GM10266 (cell line): ENCODE results near the gene WDR72.
"Not testable (repeated sequence)": the region's sequence is repeated elsewhere in the genome, so short reads cannot be mapped to it uniquely, and the experiment has no call there.

ENCODE experiments used
- DNase-seq: peaks from one replicate; pipeline ENCODE4 v3.0.0; 2012; ENCODE audit errors: extremely low spot score
- CTCF ChIP-seq: IDR thresholded peaks from 2 replicates; pipeline ENCODE4 v1.5.1; 2012; ENCODE audit warnings: mild to moderate bottlenecking, low read depth; ENCODE audit not compliant: control insufficient read depth, insufficient read depth; ENCODE audit errors: missing control alignments

The WDR72 gene

GRCh38 chr15:53558384-53558783, 201.1 kb downstream of the WDR72 start:
- no peak for TF ChIP-seq CTCF
- no peak for DNase-seq

- TF ChIP-seq CTCF, result no peak
- no peak for DNase-seq
Observed at GRCh38 chr15:53555226-53555625, 204.2 kb downstream of the WDR72 start.

GRCh38 chr15:53549697-53550305, 209.7 kb downstream of the WDR72 start:
- no peak for DNase-seq

GRCh38 chr15:53548236-53548635, 211.2 kb downstream of the WDR72 start:
- TF ChIP-seq CTCF, result no peak
- DNase-seq, result no peak

More at GRCh38 chr15:53549697-53550305, 209.7 kb downstream of the WDR72 start:
- TF ChIP-seq CTCF, result no peak

GRCh38 chr15:53540626-53541300, 218.7 kb downstream of the WDR72 start:
- DNase-seq, result not testable (repeated sequence)

- no peak for DNase-seq
- TF ChIP-seq CTCF, result no peak
Observed at GRCh38 chr15:53539878-53540277, 219.6 kb downstream of the WDR72 start.

GRCh38 chr15:53536479-53537120, 222.9 kb downstream of the WDR72 start:
- DNase-seq, result no peak
- no peak for TF ChIP-seq CTCF
